HCT116 (cell line): Measurements from ENCODE around the gene KAZN. TPM values are rescaled to one million over a fixed set of nuclear protein-coding genes. Genes with fewer than 3 reads are reported as not detected.

Experiments
- ATAC-seq: fragments of 200-7000 bp; cut with Tn5 transposase; 2 replicates; pipeline ENCODE4 v1.9.1; 2020; ENCODE audit warnings: mild to moderate bottlenecking, moderate library complexity
- BruUV-seq: library from RNA; stranded (reverse); fragments of 400-500 nt; replicated peaks from 2 replicates; lab custom pipeline; 2021; lab: Mats Ljungman, UMichigan
- CTCF ChIA-PET: fragments of 300-600 bp; sonication (Branson Sonifier 250); formaldehyde crosslinking; loops from one replicate; lab custom pipeline; 2021; ENCODE audit warnings: antibody characterized with exemption; lab: Charles Lee
- POLR2A ChIA-PET: fragments of 300-600, 350-600 bp; sonication (Branson Sonifier 250); formaldehyde crosslinking; loops from one replicate; lab custom pipeline; 2021; ENCODE audit warnings: antibody characterized with exemption; lab: Charles Lee
- RAD21 ChIA-PET, 2 experiments: fragments of 300-600 bp; sonication (Branson Sonifier 250); formaldehyde crosslinking; loops; one replicate each; lab custom pipeline; 2023; ENCODE audit warnings: low total read pairs in 2 of 2; ENCODE audit not compliant: uncharacterized antibody in 2 of 2, unreplicated experiment in 2 of 2, low non-redundant PET in 1 of 2; lab: Charles Lee
- DNase-seq: peaks from one replicate; pipeline ENCODE4 v3.0.0-alpha.2; 2010; ENCODE audit warnings: low read depth, low spot score
- H2AFZ ChIP-seq: fragments of 200-600 bp; shearing (Covaris generic), sonication (generic); 2 replicates; pipeline ENCODE4 v1.6.1; 2017; ENCODE audit warnings: low read depth, mixed run types, mixed read lengths, antibody characterized with exemption, low read length; ENCODE audit not compliant: poor library complexity, severe bottlenecking
- H3K27ac ChIP-seq: 2 replicates; pipeline ENCODE4 v1.5.1; 2012; ENCODE audit warnings: low read depth, low read length
- H3K27me3 ChIP-seq: fragments of 200-600 bp; sonication (generic); 2 replicates; pipeline ENCODE4 v1.6.1; 2016; ENCODE audit warnings: mixed run types, low read length, mixed read lengths; ENCODE audit not compliant: insufficient read depth
- H3K36me3 ChIP-seq, 2 experiments: fragments of 200-500 bp in 1 of 2; fragments of 200-600 bp in 1 of 2; sonication (Bioruptor generic) in 1 of 2; sonication (generic) in 1 of 2; 2 replicates each; pipeline versions ENCODE4 v1.5.1 to v1.6.1; 2014 to 2016; ENCODE audit warnings: low read length in 2 of 2, inconsistent platforms in 1 of 2, mixed read lengths in 1 of 2, mixed run types in 1 of 2; ENCODE audit not compliant: insufficient read depth in 2 of 2, control insufficient read depth in 1 of 2
- H3K4me1 ChIP-seq, 2 experiments: fragments of 200-600 bp in 1 of 2; sonication (generic) in 1 of 2; 2 replicates each; pipeline versions ENCODE4 v1.5.1 to v1.6.1; 2012 to 2017; ENCODE audit warnings: low read length in 2 of 2, inconsistent platforms in 1 of 2, mild to moderate bottlenecking in 1 of 2, mixed read lengths in 1 of 2, mixed run types in 1 of 2, moderate library complexity in 1 of 2; ENCODE audit not compliant: insufficient read depth in 2 of 2, control insufficient read depth in 1 of 2
- H3K4me2 ChIP-seq: fragments of 200-600 bp; sonication (generic); 2 replicates; pipeline ENCODE4 v1.6.1; 2017; ENCODE audit warnings: mixed run types, low read length, mixed read lengths
- H3K4me3 ChIP-seq, 2 experiments: fragments of 200-600 bp in 1 of 2; sonication (generic) in 1 of 2; replicated peaks in 1 of 2; 2 replicates each; pipeline ENCODE4 v1.5.1; 2011 to 2016; ENCODE audit warnings: low read length in 2 of 2, control low read depth in 1 of 2, low read depth in 1 of 2, mild to moderate bottlenecking in 1 of 2, mixed read lengths in 1 of 2, mixed run types in 1 of 2
- H3K79me2 ChIP-seq: fragments of 200-600 bp; sonication (generic); 2 replicates; pipeline ENCODE4 v1.6.1; 2017; ENCODE audit warnings: mild to moderate bottlenecking, mixed run types, low read length, moderate library complexity, mixed read lengths; ENCODE audit not compliant: insufficient read depth
- H3K9ac ChIP-seq: fragments of 200-600 bp; sonication (generic); 2 replicates; pipeline ENCODE4 v1.6.1; 2016; ENCODE audit warnings: low read length, mixed read lengths
- H3K9me2 ChIP-seq: fragments of 200-600 bp; sonication (generic), shearing (Covaris generic); 2 replicates; pipeline ENCODE4 v1.6.1; 2017; ENCODE audit warnings: mixed run types, mild to moderate bottlenecking, moderate library complexity; ENCODE audit not compliant: insufficient read depth
- H3K9me3 ChIP-seq, 2 experiments: fragments of 200-500 bp in 1 of 2; fragments of 200-600 bp in 1 of 2; sonication (Bioruptor generic) in 1 of 2; sonication (generic) in 1 of 2; 2 replicates each; pipeline ENCODE4 v1.6.1; 2014 to 2017; ENCODE audit warnings: low read length in 2 of 2, mixed read lengths in 2 of 2, inconsistent platforms in 1 of 2, low read depth in 1 of 2, mild to moderate bottlenecking in 1 of 2, mixed run types in 1 of 2, moderate library complexity in 1 of 2; ENCODE audit not compliant: control insufficient read depth in 1 of 2, insufficient read depth in 1 of 2
- H4K20me1 ChIP-seq: fragments of 200-600 bp; sonication (generic), shearing (Covaris generic); 2 replicates; pipeline ENCODE4 v1.6.1; 2017; ENCODE audit warnings: mixed run types, mild to moderate bottlenecking, moderate library complexity; ENCODE audit not compliant: insufficient read depth
- CBX3 ChIP-seq: IDR thresholded peaks from 2 replicates; pipeline ENCODE4 v1.6.1; 2012; ENCODE audit warnings: low read depth
- CEBPB ChIP-seq: IDR thresholded peaks from 2 replicates; pipeline ENCODE4 v1.6.1; 2012; ENCODE audit warnings: low read depth
- EGR1 ChIP-seq: IDR thresholded peaks from 2 replicates; pipeline ENCODE4 v1.6.1; 2012; ENCODE audit warnings: low read depth
- ELF1 ChIP-seq: IDR thresholded peaks from 2 replicates; pipeline ENCODE4 v1.6.1; 2012; ENCODE audit warnings: low read depth, borderline replicate concordance
- FOSL1 ChIP-seq: IDR thresholded peaks from 2 replicates; pipeline ENCODE4 v1.6.1; 2012; ENCODE audit warnings: low read depth
- POLR2A ChIP-seq: IDR thresholded peaks from 2 replicates; pipeline ENCODE4 v1.7.0; 2011; ENCODE audit warnings: borderline replicate concordance; ENCODE audit not compliant: insufficient read depth, insufficient read length; ENCODE audit errors: extremely low read depth
- POLR2AphosphoS5 ChIP-seq: IDR thresholded peaks from 2 replicates; pipeline ENCODE4 v1.6.1; 2011; ENCODE audit warnings: mild to moderate bottlenecking, low read depth, low read length, moderate library complexity
- SP1 ChIP-seq: IDR thresholded peaks from 2 replicates; pipeline ENCODE4 v1.6.1; 2012; ENCODE audit warnings: low read depth
- SRF ChIP-seq: IDR thresholded peaks from 2 replicates; pipeline ENCODE4 v1.6.1; 2012; ENCODE audit warnings: low read depth
- TCF7L2 ChIP-seq: IDR thresholded peaks from 2 replicates; pipeline ENCODE4 v1.7.0; 2011; ENCODE audit warnings: borderline replicate concordance, inconsistent platforms; ENCODE audit not compliant: insufficient read depth, insufficient read length; ENCODE audit errors: extremely low read depth
- ZBTB33 ChIP-seq: IDR thresholded peaks from 2 replicates; pipeline ENCODE4 v1.6.1; 2011; ENCODE audit warnings: mild to moderate bottlenecking, low read length, moderate library complexity; ENCODE audit not compliant: insufficient replicate concordance; ENCODE audit errors: extremely low read depth
- ZFX ChIP-seq: fragments of 450-650 bp; IDR thresholded peaks from 2 replicates; pipeline ENCODE4 v1.6.1; 2017
- ZNF274 ChIP-seq: fragments of 200-500 bp; sonication (Bioruptor generic); IDR thresholded peaks from 2 replicates; pipeline ENCODE4 v1.6.1; 2014; ENCODE audit warnings: mild to moderate bottlenecking, low read depth, low read length, inconsistent platforms
- intact Hi-C: fragments of 100-400 bp; cut with micrococcal nuclease; formaldehyde crosslinking; loops from 2 replicates; pipeline ENCODE4 v1.10.0; 2022
- total RNA-seq: library from RNA; stranded (reverse); gene quantifications from one replicate; pipeline ENCODE4 v1.2.1, GENCODE V29; 2021; ENCODE audit not compliant: unreplicated experiment
- TF ChIP-seq, protein P1 (sequence below): IDR thresholded peaks from 2 replicates; pipeline ENCODE4 v1.6.1; 2012
- TF ChIP-seq, protein P2 (sequence below): IDR thresholded peaks from 2 replicates; pipeline ENCODE4 v1.6.1; 2012; ENCODE audit warnings: low read depth
- TF ChIP-seq, protein P3 (sequence below), 3 experiments: fragments of 200-600 bp in 1 of 3; sonication (generic) in 1 of 3; IDR thresholded peaks in 2 of 3; conservative IDR thresholded peaks in 1 of 3; 2 replicates each; pipeline ENCODE4 v1.5.1; 2012 to 2017; ENCODE audit warnings: low read depth in 2 of 3, low read length in 2 of 3, antibody characterized with exemption in 1 of 3, borderline replicate concordance in 1 of 3, control low read depth in 1 of 3, mild to moderate bottlenecking in 1 of 3, mixed read lengths in 1 of 3, mixed run types in 1 of 3, moderate library complexity in 1 of 3; ENCODE audit not compliant: insufficient read depth in 1 of 3

Gene KAZN
- total RNA-seq, 1 experiment from 2014 or later: 13.4 TPM

DNA sequence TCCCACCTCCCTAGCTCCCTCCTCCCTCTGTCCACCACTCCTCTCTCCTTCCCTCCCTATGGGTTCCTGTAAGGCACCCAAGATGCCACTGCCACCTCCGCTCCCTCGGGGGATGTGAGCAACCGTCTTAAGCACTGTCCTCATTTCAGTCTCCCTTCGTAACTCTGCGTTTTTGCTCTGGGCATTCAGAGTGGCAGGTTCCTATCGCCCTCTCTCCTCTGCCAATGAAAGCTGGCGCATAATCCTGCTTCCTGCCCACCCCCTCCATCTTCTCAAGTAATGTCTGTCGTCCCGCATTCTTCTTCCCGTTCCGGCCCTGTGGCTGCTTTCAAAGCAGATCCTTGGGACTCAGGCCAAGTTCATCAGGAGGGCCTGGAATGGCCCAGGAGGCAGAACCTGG is 301.2 kb downstream of the KAZN start (continued):
- no peak for TF ChIP-seq ZNF274
- no peak for TF ChIP-seq CBX3
- TF ChIP-seq POLR2A: no peak
- TF ChIP-seq ZFX: no peak
- TF ChIP-seq SRF: no peak
- TF ChIP-seq, all 23 proteins: peak for 0

GRCh38 chr1:14901371-14901954 is 303.0 kb downstream of the KAZN start:
- no peak overlapping the region for H3K4me2 ChIP-seq
- H3K9ac ChIP-seq: no peak overlapping the region
- no peaks in the 10 kb centered on the region for H4K20me1 ChIP-seq
- no peaks in the 10 kb centered on the region for H3K9me2 ChIP-seq
- no peaks in the 10 kb centered on the region for H3K9me3 ChIP-seq
- no peak for DNase-seq
- CTCF ChIA-PET: no interaction called here
- TF ChIP-seq POLR2AphosphoS5 (no peak), SRF (no peak), TCF7L2 (no peak), SP1 (no peak), FOSL1 (no peak), ZFX (no peak), ZBTB33 (no peak), ELF1 (no peak), EGR1 (no peak), CEBPB (no peak)
- TF ChIP-seq, protein P1, sequence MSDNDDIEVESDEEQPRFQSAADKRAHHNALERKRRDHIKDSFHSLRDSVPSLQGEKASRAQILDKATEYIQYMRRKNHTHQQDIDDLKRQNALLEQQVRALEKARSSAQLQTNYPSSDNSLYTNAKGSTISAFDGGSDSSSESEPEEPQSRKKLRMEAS: no peak
- TF ChIP-seq, protein P2, sequence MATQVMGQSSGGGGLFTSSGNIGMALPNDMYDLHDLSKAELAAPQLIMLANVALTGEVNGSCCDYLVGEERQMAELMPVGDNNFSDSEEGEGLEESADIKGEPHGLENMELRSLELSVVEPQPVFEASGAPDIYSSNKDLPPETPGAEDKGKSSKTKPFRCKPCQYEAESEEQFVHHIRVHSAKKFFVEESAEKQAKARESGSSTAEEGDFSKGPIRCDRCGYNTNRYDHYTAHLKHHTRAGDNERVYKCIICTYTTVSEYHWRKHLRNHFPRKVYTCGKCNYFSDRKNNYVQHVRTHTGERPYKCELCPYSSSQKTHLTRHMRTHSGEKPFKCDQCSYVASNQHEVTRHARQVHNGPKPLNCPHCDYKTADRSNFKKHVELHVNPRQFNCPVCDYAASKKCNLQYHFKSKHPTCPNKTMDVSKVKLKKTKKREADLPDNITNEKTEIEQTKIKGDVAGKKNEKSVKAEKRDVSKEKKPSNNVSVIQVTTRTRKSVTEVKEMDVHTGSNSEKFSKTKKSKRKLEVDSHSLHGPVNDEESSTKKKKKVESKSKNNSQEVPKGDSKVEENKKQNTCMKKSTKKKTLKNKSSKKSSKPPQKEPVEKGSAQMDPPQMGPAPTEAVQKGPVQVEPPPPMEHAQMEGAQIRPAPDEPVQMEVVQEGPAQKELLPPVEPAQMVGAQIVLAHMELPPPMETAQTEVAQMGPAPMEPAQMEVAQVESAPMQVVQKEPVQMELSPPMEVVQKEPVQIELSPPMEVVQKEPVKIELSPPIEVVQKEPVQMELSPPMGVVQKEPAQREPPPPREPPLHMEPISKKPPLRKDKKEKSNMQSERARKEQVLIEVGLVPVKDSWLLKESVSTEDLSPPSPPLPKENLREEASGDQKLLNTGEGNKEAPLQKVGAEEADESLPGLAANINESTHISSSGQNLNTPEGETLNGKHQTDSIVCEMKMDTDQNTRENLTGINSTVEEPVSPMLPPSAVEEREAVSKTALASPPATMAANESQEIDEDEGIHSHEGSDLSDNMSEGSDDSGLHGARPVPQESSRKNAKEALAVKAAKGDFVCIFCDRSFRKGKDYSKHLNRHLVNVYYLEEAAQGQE: no peak
- TF ChIP-seq, protein P3, sequence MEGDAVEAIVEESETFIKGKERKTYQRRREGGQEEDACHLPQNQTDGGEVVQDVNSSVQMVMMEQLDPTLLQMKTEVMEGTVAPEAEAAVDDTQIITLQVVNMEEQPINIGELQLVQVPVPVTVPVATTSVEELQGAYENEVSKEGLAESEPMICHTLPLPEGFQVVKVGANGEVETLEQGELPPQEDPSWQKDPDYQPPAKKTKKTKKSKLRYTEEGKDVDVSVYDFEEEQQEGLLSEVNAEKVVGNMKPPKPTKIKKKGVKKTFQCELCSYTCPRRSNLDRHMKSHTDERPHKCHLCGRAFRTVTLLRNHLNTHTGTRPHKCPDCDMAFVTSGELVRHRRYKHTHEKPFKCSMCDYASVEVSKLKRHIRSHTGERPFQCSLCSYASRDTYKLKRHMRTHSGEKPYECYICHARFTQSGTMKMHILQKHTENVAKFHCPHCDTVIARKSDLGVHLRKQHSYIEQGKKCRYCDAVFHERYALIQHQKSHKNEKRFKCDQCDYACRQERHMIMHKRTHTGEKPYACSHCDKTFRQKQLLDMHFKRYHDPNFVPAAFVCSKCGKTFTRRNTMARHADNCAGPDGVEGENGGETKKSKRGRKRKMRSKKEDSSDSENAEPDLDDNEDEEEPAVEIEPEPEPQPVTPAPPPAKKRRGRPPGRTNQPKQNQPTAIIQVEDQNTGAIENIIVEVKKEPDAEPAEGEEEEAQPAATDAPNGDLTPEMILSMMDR (IDR thresholded peaks at IDR 0.05 in 2 of 3, conservative IDR thresholded peaks at IDR 0.05 in 1 of 3; ENCODE audit: borderline replicate concordance in 1 of 3, insufficient read depth in 1 of 3, low read depth in 2 of 3, low read length in 2 of 3): no peak
- POLR2A ChIA-PET: no interaction called here
- intact Hi-C loops: no loop called here
- no peak overlapping the region for H3K27ac ChIP-seq
- H3K79me2 ChIP-seq: no peaks in the 10 kb centered on the region
- no TSS peak for BruUV-seq
- no peak overlapping the region for H2AFZ ChIP-seq
- H3K4me1 ChIP-seq: peaks cover 0 to 8% of the 10 kb centered on the region in 2 experiments; a peak in 2 of 4 replicates
- ATAC-seq: no peak
- H3K27me3 ChIP-seq: no peaks in the 10 kb centered on the region
- H3K4me3 ChIP-seq: no peak overlapping the region
- RAD21 ChIA-PET: no interaction called here
- no peaks in the 10 kb centered on the region for H3K36me3 ChIP-seq
